Gastrocnemius medialis (tissue), 4 donors: ENCODE results near the gene MSRB3. TPM values are rescaled to one million over a fixed set of nuclear protein-coding genes. Genes with fewer than 3 reads are reported as not detected.

Source experiments
- ATAC-seq, 2 donors: fragments of 150-250 bp; one replicate each; pipeline ENCODE4 v1.9.1; 2016
- DNase-seq, 2 donors: peaks; one replicate each; pipeline ENCODE4 v3.0.0-alpha.2; 2019
- H3K27ac ChIP-seq, 4 donors: fragments of 200-600 bp; sonication (generic); 1 replicate in 1 of 4; 2 replicates in 3 of 4; pipeline ENCODE4 v1.5.1; 2016 to 2018; ENCODE audit warnings: mild to moderate bottlenecking in 2 of 4, moderate library complexity in 1 of 4
- H3K27me3 ChIP-seq, 3 donors: fragments of 200-600 bp; sonication (generic) in 2 of 3; 1 replicate in 1 of 3; 2 replicates in 2 of 3; pipeline versions ENCODE4 v1.5.1 to v1.6.0; 2016 to 2019; ENCODE audit warnings: mild to moderate bottlenecking in 1 of 3, moderate library complexity in 1 of 3
- H3K36me3 ChIP-seq, 2 donors: fragments of 200-600 bp; sonication (generic) in 1 of 2; one replicate each; pipeline ENCODE4 v1.5.1; 2017 to 2018
- H3K4me1 ChIP-seq, 2 donors: fragments of 200-600 bp; sonication (generic) in 1 of 2; one replicate each; pipeline ENCODE4 v1.5.1; 2016 to 2017; ENCODE audit warnings: mild to moderate bottlenecking in 2 of 2
- H3K4me3 ChIP-seq, 4 donors: fragments of 200-600 bp; sonication (generic) in 3 of 4; 1 replicate in 1 of 4; 2 replicates in 3 of 4; pipeline ENCODE4 v1.5.1; 2016 to 2019; ENCODE audit warnings: mild to moderate bottlenecking in 2 of 4
- H3K9me3 ChIP-seq, 3 donors: fragments of 200-600 bp; sonication (generic) in 2 of 3; 1 replicate in 1 of 3; 2 replicates in 2 of 3; pipeline ENCODE4 v1.5.1; 2016 to 2019
- POLR2A ChIP-seq, 2 donors: fragments of 450-650 bp; IDR thresholded peaks; one replicate each; pipeline ENCODE4 v1.6.1; 2017; ENCODE audit warnings: antibody characterized with exemption in 2 of 2, mild to moderate bottlenecking in 2 of 2, moderate library complexity in 2 of 2
- in situ Hi-C, 4 donors: fragments of 200-750 bp; cut with MboI; loops; one replicate each; pipeline versions ENCODE4 v1.15.0 to v1.8.0; 2017; ENCODE audit warnings: low sequenced_read_pairs in 4 of 4
- intact Hi-C: fragments of 100-400 bp; cut with DNase I; formaldehyde crosslinking; loops from one replicate; pipeline ENCODE4 v1.15.1; 2023; ENCODE audit warnings: low total_unique reads
- total RNA-seq, 4 donors: library from RNA; depleted of rRNA; stranded (reverse); fragments of >200 nt; gene quantifications; one replicate each; pipeline versions ENCODE4 v1.1.0 to v1.2.3, GENCODE V29; 2016
- TF ChIP-seq, protein P1 (sequence below), 5 experiments: fragments of 450-650 bp in 3 of 5; fragments of 200-600 bp in 2 of 5; sonication (generic) in 2 of 5; IDR thresholded peaks in 4 of 5; conservative IDR thresholded peaks in 1 of 5; 1 replicate in 4 of 5; 2 replicates in 1 of 5; pipeline ENCODE4 v1.5.1; 2016 to 2019; ENCODE audit warnings: antibody characterized with exemption in 5 of 5, mild to moderate bottlenecking in 3 of 5, moderate library complexity in 3 of 5

MSRB3 gene
- total RNA-seq, 4 donors from 2014 or later: 29.0 to 59.0 (median 47.3) TPM

DNA sequence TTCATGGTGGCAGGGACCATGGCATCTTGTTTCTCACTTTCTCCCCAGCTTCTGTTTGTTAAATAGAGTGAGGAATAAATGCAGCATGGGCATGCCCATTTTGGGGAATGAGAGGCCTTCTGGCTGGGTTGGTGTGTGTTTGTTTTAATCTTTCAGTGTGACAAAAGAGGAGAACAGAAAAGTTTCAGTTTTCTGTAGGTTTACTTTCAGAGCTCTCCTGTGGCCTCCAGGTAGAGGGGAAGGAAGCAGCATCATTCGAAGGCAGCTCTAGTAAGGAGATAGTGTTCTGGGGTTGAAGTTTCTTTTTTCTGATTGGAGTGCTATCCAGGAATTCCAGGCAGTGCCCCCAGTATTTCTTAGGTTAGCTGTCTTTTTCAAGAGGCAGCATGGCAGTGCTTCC, 15.3 kb downstream of the MSRB3 start:
- TF ChIP-seq, protein P1, sequence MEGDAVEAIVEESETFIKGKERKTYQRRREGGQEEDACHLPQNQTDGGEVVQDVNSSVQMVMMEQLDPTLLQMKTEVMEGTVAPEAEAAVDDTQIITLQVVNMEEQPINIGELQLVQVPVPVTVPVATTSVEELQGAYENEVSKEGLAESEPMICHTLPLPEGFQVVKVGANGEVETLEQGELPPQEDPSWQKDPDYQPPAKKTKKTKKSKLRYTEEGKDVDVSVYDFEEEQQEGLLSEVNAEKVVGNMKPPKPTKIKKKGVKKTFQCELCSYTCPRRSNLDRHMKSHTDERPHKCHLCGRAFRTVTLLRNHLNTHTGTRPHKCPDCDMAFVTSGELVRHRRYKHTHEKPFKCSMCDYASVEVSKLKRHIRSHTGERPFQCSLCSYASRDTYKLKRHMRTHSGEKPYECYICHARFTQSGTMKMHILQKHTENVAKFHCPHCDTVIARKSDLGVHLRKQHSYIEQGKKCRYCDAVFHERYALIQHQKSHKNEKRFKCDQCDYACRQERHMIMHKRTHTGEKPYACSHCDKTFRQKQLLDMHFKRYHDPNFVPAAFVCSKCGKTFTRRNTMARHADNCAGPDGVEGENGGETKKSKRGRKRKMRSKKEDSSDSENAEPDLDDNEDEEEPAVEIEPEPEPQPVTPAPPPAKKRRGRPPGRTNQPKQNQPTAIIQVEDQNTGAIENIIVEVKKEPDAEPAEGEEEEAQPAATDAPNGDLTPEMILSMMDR (IDR thresholded peaks at IDR 0.05 in 4 of 5, conservative IDR thresholded peaks at IDR 0.05 in 1 of 5): no peak
- TF ChIP-seq POLR2A (IDR thresholded peaks at IDR 0.05): no peak
- in situ Hi-C loops: no loop called here
- Histone ChIP-seq H3K27ac (no peak overlapping the region), H3K4me3 (no peak overlapping the region), H3K4me1 (peaks cover 10 to 19% of the 10 kb centered on the region in 2 donors), H3K9me3 (no peaks in the 10 kb centered on the region), H3K27me3 (no peaks in the 10 kb centered on the region), H3K36me3 (no peaks in the 10 kb centered on the region)
- intact Hi-C loops: no loop called here
- DNase-seq: no peak
- ATAC-seq: no peak

DNA sequence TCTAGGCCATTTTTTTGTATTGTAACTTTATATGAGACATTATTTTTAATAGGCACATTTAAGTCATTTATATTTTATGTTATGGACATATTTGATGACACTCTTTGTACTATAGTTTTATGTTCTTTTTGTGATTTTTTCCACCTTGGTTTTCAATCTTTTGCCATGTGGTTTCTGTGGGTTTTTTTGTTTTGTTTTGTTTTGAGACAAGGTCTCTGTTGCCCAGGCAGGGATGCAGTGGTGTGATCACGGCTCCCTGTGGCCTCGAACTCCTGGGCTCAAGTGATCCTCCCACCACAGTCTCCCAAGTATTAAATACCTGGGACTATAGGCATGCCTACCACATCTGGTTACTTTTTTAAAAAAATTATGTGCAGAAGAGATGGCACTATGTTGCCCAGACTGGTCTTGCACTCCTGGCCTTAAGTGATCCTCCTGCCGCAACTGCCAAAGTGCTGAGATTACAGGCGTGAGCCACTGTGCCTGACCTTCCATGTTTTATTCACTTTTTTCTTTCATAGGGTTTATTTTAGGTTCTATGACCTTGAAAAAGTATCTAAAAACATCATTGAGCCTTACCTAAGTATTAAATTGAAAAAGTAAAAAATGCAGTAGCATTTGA, 16.3 kb downstream of the MSRB3 start:
- DNase-seq: no peak
- H3K27me3 ChIP-seq: no peaks in the 10 kb centered on the region
- in situ Hi-C loops: no loop called here
- intact Hi-C loops: no loop called here
- H3K4me1 ChIP-seq: peaks cover 21 to 27% of the 10 kb centered on the region in 2 donors
- no peaks in the 10 kb centered on the region for H3K9me3 ChIP-seq
- ATAC-seq: no peak
- no peaks in the 10 kb centered on the region for H3K36me3 ChIP-seq
- no peak overlapping the region for H3K4me3 ChIP-seq
- no peak overlapping the region for H3K27ac ChIP-seq
- TF ChIP-seq, protein P1 (IDR thresholded peaks at IDR 0.05 in 4 of 5, conservative IDR thresholded peaks at IDR 0.05 in 1 of 5): no peak
- TF ChIP-seq POLR2A (IDR thresholded peaks at IDR 0.05): no peak

DNA sequence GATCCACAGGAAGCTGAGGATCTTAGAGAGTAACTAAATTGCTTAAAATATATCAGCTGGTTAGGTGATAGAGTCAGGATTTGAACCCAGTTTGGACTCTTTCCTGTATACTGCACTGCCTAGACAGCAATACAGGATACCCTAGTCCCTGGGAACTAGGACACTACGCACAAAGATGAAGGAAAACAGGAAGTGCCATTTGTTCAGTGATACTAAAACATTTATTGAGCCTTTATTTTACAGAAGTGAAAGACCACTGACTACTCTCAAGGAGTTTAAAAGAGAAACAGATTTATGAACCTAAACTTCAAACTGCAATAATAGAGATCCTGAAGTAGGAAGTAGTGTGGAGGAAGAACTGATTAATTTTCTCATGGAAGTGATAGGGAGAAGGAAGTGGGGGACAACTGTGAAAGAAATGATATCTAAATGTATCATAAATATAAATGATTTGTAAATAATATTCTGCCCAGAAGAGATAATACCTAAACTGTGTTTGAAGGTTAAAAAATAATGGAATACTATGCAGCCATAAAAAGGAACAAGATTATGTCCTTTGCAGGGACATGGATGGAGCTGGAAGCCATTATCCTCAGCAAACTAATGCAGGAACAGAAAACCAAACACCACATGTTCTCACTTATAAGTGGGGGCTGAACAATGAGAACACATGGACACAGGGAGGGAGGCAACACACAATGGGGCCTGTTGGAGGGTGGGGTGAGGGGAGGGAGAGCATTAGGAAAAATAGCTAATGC, 18.2 kb downstream of the MSRB3 start:
- no peaks in the 10 kb centered on the region for H3K36me3 ChIP-seq
- no peak overlapping the region for H3K27ac ChIP-seq
- H3K9me3 ChIP-seq: no peaks in the 10 kb centered on the region
- TF ChIP-seq, protein P1 (IDR thresholded peaks at IDR 0.05 in 4 of 5, conservative IDR thresholded peaks at IDR 0.05 in 1 of 5): no peak
- TF ChIP-seq POLR2A (IDR thresholded peaks at IDR 0.05): no peak
- in situ Hi-C loops: no loop called here
- ATAC-seq (no peak), DNase-seq (no peak)
- intact Hi-C loops: no loop called here
- H3K27me3 ChIP-seq: no peaks in the 10 kb centered on the region
- peaks cover 31 to 43% of the 10 kb centered on the region in 2 donors for H3K4me1 ChIP-seq
- no peak overlapping the region for H3K4me3 ChIP-seq

DNA sequence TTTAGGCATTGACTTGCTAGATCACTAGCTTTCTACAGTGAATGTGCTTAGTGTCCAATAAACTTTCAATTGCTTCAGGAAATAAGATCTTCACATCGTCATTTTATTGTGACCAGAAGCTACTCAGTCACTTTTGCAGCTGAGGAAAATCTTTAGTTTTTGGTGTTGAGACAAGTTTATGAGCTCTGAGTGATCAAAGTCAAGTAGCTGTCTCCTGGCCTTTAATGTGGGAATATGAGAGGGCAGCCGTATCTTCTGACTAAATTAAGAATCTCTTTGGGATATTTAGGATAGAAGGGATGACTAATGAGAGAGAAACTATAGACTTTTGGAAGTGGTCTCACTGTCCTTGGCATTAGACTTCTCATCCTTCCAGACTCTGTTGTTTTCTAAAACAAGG, 21.6 kb downstream of the MSRB3 start:
- Histone ChIP-seq H3K27ac (no peak overlapping the region), H3K27me3 (no peaks in the 10 kb centered on the region), H3K4me1 (peaks cover 27 to 32% of the 10 kb centered on the region in 2 donors), H3K9me3 (no peaks in the 10 kb centered on the region), H3K4me3 (no peak overlapping the region), H3K36me3 (no peaks in the 10 kb centered on the region)
- TF ChIP-seq POLR2A (IDR thresholded peaks at IDR 0.05): no peak
- TF ChIP-seq, protein P1 (IDR thresholded peaks at IDR 0.05 in 4 of 5, conservative IDR thresholded peaks at IDR 0.05 in 1 of 5): no peak
- DNase-seq: no peak
- intact Hi-C loops: no loop called here
- in situ Hi-C loops: no loop called here
- no peak for ATAC-seq
